ENCODE results near the gene WARS2. TPM values are rescaled to one million over a fixed set of nuclear protein-coding genes. Genes with fewer than 3 reads are reported as not detected.
A peak's percentile ranks its signal among the peaks of the same experiment; 100 is the strongest.

Gene WARS2
- total and polyA plus RNA-seq, 2 of the 8 experiments (the other 6 are each of a cell fraction or from before 2014, with no cell fraction given) = 4.3 to 12.9 TPM

GRCh38 chr1:118984722-118985639 lies 155.5 kb downstream of the WARS2 start (continued):
- no peak for TF ChIP-seq JUN (IDR thresholded peaks at IDR 0.05; ENCODE audit: low read depth, low read length)
- no peak for TF ChIP-seq HDAC2 (IDR thresholded peaks at IDR 0.05; ENCODE audit: borderline replicate concordance in 1 of 2, low read depth in 2 of 2, low read length in 2 of 2)
- TF ChIP-seq CHD2 (IDR thresholded peaks at IDR 0.05; ENCODE audit: low read length) = no peak
- TF ChIP-seq KDM4A (IDR thresholded peaks at IDR 0.05; ENCODE audit: low read depth, low read length, severe bottlenecking) = peak; percentile 2
- peak; percentile 75 for TF ChIP-seq SUZ12 (IDR thresholded peaks at IDR 0.05; ENCODE audit: low read length)
- no peak for TF ChIP-seq NRF1 (IDR thresholded peaks at IDR 0.05; ENCODE audit: low read depth, low read length)
- no peak for TF ChIP-seq MAX (IDR thresholded peaks at IDR 0.05)
- TF ChIP-seq SIN3A (conservative IDR thresholded peaks at IDR 0.05 in 1 of 2, IDR thresholded peaks at IDR 0.05 in 1 of 2; ENCODE audit: low read depth in 1 of 2, low read length in 2 of 2) = no peak
- no peak for TF ChIP-seq POLR2AphosphoS5 (IDR thresholded peaks at IDR 0.05; ENCODE audit: low read depth, low read length)
- TF ChIP-seq GABPA (IDR thresholded peaks at IDR 0.05; ENCODE audit: borderline replicate concordance, insufficient read depth, low read length) = no peak
- TF ChIP-seq KDM1A (IDR thresholded peaks at IDR 0.05; ENCODE audit: borderline replicate concordance, low read length) = no peak
- TF ChIP-seq CTCF (IDR thresholded peaks at IDR 0.05; ENCODE audit: control extremely low read depth in 1 of 3, insufficient read depth in 1 of 3, low read depth in 1 of 3, low read length in 3 of 3) = no peak
- no peak for TF ChIP-seq SP2 (IDR thresholded peaks at IDR 0.05; ENCODE audit: low read length)

All from H1 (cell line).